Femur (tissue), 1 donor: ENCODE results near the gene SSC5D.
A peak's percentile ranks its signal among the peaks of the same experiment; 100 is the strongest.
"Not testable (repeated sequence)": the region's sequence is repeated elsewhere in the genome, so short reads cannot be mapped to it uniquely, and the experiment has no call there.

Experiments
- DNase-seq: peaks from one replicate; pipeline ENCODE4 v3.0.0-alpha.2; 2017

Gene SSC5D

GRCh38 chr19:55487924-55488687, at the start of gene SSC5D:
Gene SSC5D (plus strand): TSS chr19:55488436. CDS start chr19:55488590, 154 bp downstream.
- DNase-seq, result peak; percentile 84

- no peak for DNase-seq
Observed at GRCh38 chr19:55439052-55439451, 49.2 kb upstream of the SSC5D start.

GRCh38 chr19:55440411-55441105, 47.7 kb upstream of the SSC5D start:
- DNase-seq, result no peak

GRCh38 chr19:55441319-55441691, 46.9 kb upstream of the SSC5D start:
- DNase-seq, result no peak

GRCh38 chr19:55441692-55442321, 46.4 kb upstream of the SSC5D start:
- no peak for DNase-seq

GRCh38 chr19:55442372-55442961, 45.8 kb upstream of the SSC5D start:
- DNase-seq, result no peak

- DNase-seq, result no peak
Observed at GRCh38 chr19:55443045-55443823, 45.0 kb upstream of the SSC5D start, which contains the start of gene SHISA7. Gene SHISA7 (minus strand): TSS chr19:55443300. CDS start chr19:55442863, 437 bp downstream.

- DNase-seq, result no peak
Observed at GRCh38 chr19:55443824-55444480, 44.3 kb upstream of the SSC5D start.

- DNase-seq, result no peak
Observed at GRCh38 chr19:55444646-55445045, 43.6 kb upstream of the SSC5D start.

- no peak for DNase-seq
Observed at GRCh38 chr19:55446060-55446459, 42.2 kb upstream of the SSC5D start.

- no peak for DNase-seq
Observed at GRCh38 chr19:55447421-55448174, 40.6 kb upstream of the SSC5D start.

GRCh38 chr19:55448175-55448490, 40.1 kb upstream of the SSC5D start:
- DNase-seq, result not testable (repeated sequence)

GRCh38 chr19:55449469-55449868, 38.8 kb upstream of the SSC5D start:
- DNase-seq, result no peak

- no peak for DNase-seq
Observed at GRCh38 chr19:55451163-55451964, 36.9 kb upstream of the SSC5D start.

- no peak for DNase-seq
Observed at GRCh38 chr19:55451965-55452748, 36.1 kb upstream of the SSC5D start.

- DNase-seq, result peak; percentile 94
Observed at GRCh38 chr19:55452749-55453346, 35.4 kb upstream of the SSC5D start.

GRCh38 chr19:55453511-55454260, 34.5 kb upstream of the SSC5D start:
- no peak for DNase-seq

- DNase-seq, result no peak
Observed at GRCh38 chr19:55454787-55455243, 33.4 kb upstream of the SSC5D start.
